ENCODE results near the gene SHISA2. TPM values are rescaled to one million over a fixed set of nuclear protein-coding genes. Genes with fewer than 3 reads are reported as not detected.
"Not testable (repeated sequence)": the region's sequence is repeated elsewhere in the genome, so short reads cannot be mapped to it uniquely, and the experiment has no call there.

SHISA2 gene
- total RNA-seq (8.8 TPM), polyA plus RNA-seq (0.28 TPM)

GRCh38 chr13:26051657-26052311, at the start of gene SHISA2:
SHISA2 (minus strand) TSS chr13:26052016; CDS start chr13:26050975, 1,041 bp downstream.
- Histone ChIP-seq H3K27ac (ENCODE audit: low read depth) (no peak within 1 kb of the TSS), H3K4me1 (ENCODE audit: insufficient read depth) (no peaks in the 10 kb centered on the region), H3K4me3 (ENCODE audit: low read depth, low read length) (peak within 1 kb of the TSS; percentile 50), H3K36me3 (ENCODE audit: insufficient read depth) (no peaks in the 10 kb centered on the region)
- WGBS, result 1% methylated on average over 71 of the region's 72 CpGs
- DNase-seq (ENCODE audit: extremely low spot score), result no peak

DNA sequence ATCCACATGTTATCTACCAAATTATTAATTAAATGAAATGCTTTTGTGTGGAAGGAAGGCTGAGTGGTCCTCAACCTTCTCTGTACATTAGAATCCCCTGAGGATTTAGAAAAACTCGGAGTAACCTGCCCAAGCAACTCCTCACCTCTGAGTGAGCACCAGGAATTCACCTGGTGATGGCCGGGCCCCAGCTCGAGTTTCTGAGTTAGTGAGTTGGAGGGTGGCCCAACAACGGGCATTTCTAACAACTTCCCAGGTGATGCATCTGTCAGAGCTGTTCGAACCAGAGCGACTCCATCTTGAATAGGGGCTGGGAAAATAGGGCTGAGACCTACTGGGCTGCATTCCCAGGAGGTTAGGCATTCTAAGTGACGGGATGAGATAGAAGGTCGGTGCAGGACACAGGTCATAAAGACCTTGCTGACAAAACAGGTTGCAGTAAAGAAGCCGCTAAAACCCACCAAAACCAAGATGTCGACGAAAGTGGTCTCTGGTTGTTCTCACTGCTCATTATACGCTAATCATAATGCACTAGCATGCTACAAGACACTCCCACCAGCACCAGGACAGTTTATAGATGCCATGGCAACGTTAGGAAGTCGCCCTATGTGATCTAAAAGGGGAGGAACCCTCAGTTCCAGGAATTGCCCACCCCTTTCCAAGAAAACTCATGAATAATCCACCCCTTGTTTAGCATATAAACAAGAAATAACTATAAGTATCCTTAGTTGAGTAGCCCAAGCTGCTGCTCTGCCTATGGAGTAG, 44.2 kb upstream of the SHISA2 start:
- H3K27ac ChIP-seq (ENCODE audit: low read depth), result no peak overlapping the region
- H3K4me1 ChIP-seq (ENCODE audit: insufficient read depth), result no peaks in the 10 kb centered on the region
- no peak overlapping the region for H3K4me3 ChIP-seq (ENCODE audit: low read depth, low read length)
- DNase-seq (ENCODE audit: extremely low spot score), result no peak
- no peaks in the 10 kb centered on the region for H3K36me3 ChIP-seq (ENCODE audit: insufficient read depth)
- 68% methylated on average over 14 of the region's 14 CpGs for WGBS

DNA sequence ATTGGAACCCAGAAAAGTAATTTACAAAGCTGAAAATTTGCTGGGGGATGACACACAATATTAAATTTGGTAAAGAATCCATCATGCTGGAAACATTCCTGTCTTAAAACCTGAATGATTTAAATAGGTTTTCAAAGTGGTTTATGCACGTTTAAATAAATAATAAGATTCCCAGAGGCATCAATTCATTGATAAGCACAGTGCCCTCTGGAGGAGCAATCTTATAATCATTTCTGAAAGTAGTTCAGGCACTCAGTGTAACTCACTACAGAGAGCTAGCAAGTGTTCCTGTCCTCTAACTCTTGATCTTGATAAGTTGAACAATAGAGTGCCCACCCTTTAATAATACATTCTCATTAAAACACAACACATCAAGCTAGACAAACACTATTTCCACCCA, 43.5 kb upstream of the SHISA2 start:
- no peak overlapping the region for H3K4me3 ChIP-seq (ENCODE audit: low read depth, low read length)
- no peaks in the 10 kb centered on the region for H3K36me3 ChIP-seq (ENCODE audit: insufficient read depth)
- H3K4me1 ChIP-seq (ENCODE audit: insufficient read depth), result no peaks in the 10 kb centered on the region
- no peak overlapping the region for H3K27ac ChIP-seq (ENCODE audit: low read depth)
- DNase-seq (ENCODE audit: extremely low spot score), result no peak
- WGBS, result 30% methylated on average over 1 of the region's 1 CpG

- not testable (repeated sequence) for DNase-seq (ENCODE audit: extremely low spot score); H3K27ac ChIP-seq (ENCODE audit: low read depth); H3K4me3 ChIP-seq (ENCODE audit: low read depth, low read length); H3K36me3 ChIP-seq (ENCODE audit: insufficient read depth); H3K4me1 ChIP-seq (ENCODE audit: insufficient read depth)
- WGBS, result 78% methylated on average over 5 of the region's 5 CpGs
Measured at GRCh38 chr13:26076821-26077220, 25.0 kb upstream of the SHISA2 start.

DNA sequence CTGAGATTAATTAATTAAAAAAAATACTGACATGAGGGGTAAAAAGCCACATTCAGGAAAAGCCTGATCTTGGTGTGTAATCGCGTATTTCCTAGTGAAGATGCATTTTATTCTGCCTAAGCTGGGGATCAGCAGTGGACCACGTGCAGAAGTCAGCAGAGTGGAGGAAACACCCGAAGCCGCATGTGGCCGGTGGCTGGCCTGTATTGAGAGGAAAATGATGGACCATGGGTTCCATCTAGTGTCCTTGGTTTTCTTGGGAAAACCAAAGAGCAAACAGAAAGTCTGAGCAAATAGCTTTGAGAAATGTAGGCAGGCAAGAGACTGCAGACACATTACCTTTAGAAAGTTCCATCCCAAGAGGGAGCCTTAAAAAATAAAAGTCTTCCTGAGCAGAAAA, 23.7 kb upstream of the SHISA2 start:
- no peak overlapping the region for H3K4me3 ChIP-seq (ENCODE audit: low read depth, low read length)
- H3K36me3 ChIP-seq (ENCODE audit: insufficient read depth), result no peaks in the 10 kb centered on the region
- WGBS, result 48% methylated on average over 6 of the region's 6 CpGs
- H3K4me1 ChIP-seq (ENCODE audit: insufficient read depth), result no peaks in the 10 kb centered on the region
- DNase-seq (ENCODE audit: extremely low spot score), result no peak
- no peak overlapping the region for H3K27ac ChIP-seq (ENCODE audit: low read depth)

DNA sequence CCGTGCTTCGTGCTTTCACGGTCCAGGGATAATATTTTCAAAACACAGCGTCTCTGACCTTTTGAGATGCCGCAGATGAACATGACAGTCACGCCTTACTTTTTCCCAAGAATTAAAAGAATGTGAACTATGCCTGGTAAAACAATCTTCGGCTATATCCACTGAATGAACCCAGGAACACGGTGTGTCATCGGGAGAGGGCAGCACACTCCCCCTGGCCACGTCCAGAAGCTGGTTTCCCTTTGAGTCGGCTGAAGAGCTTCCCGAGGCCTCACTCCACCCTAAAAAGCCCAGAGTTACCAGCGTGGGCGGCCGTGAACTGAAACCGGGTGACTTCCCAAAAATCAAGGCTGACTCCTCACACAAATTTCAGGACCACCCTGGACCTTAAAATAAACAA, 22.9 kb upstream of the SHISA2 start:
- Histone ChIP-seq H3K36me3 (ENCODE audit: insufficient read depth) (no peaks in the 10 kb centered on the region), H3K4me3 (ENCODE audit: low read depth, low read length) (no peak overlapping the region), H3K27ac (ENCODE audit: low read depth) (no peak overlapping the region), H3K4me1 (ENCODE audit: insufficient read depth) (no peaks in the 10 kb centered on the region)
- WGBS, result 22% methylated on average over 16 of the region's 16 CpGs
- no peak for DNase-seq (ENCODE audit: extremely low spot score)

DNA sequence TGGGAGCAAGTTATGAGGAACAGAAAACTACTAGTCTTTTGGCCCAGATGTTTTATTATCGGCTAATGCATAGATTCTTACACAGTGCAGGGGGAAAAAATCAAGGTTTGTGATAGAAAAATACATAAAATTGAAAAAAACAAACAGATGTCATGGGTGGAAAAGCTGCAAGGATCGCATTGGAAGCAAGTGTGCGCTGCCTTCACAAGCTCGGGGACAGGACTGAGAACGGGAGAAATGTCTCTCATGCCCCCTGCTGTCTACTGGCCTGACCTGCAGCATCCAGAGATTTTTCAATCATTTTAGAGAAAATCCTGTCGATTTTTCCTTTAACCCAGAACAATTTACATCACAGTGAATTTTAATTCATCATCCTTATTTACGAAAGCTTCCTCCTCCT, 20.5 kb upstream of the SHISA2 start:
- not testable (repeated sequence) for H3K4me3 ChIP-seq (ENCODE audit: low read depth, low read length); H3K27ac ChIP-seq (ENCODE audit: low read depth); H3K4me1 ChIP-seq (ENCODE audit: insufficient read depth); H3K36me3 ChIP-seq (ENCODE audit: insufficient read depth); DNase-seq (ENCODE audit: extremely low spot score)
- WGBS, result 11% methylated on average over 5 of the region's 7 CpGs

DNA sequence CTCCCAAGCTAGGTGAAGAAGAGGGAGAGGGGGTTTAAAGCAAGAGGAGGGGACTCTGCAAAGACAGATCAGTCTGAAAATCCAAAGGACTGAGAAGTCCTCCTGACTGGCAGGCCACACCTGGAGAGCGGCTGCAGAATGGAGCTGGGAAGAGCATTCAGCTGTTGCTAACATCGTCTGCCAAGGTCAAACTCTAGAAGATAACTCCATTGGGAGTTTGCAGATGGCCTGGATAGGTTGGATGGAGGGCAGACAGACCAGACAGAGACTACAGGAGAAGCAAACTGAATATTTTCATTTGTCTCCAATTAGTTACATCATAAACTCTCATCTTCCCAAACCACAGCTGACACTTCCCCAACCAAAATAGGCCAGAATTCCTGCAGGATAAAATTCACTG, 19.9 kb upstream of the SHISA2 start:
- Histone ChIP-seq H3K27ac (ENCODE audit: low read depth) (no peak overlapping the region), H3K4me1 (ENCODE audit: insufficient read depth) (no peaks in the 10 kb centered on the region), H3K4me3 (ENCODE audit: low read depth, low read length) (no peak overlapping the region), H3K36me3 (ENCODE audit: insufficient read depth) (no peaks in the 10 kb centered on the region)
- no peak for DNase-seq (ENCODE audit: extremely low spot score)
- WGBS, result 84% methylated on average over 2 of the region's 2 CpGs

DNA sequence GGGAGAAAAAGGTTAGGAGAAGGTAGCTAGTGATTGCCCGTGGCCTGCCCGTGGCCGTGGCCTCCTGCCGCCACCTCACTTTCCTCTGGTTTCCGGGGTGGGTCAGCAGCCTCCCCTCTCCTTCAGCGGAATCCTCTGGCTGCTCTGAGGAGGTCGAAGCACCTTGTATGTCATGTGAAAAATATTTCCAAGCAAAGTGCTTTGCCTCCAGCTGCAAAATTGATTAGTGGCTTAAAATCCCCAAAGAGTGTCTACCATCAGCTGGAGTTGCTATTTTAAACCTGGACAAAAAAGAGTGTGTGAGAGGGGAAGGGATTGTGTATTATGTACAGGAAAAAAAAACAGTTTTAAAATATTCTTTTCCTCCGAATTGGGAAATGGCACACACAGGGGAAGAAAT, 17.8 kb upstream of the SHISA2 start:
- WGBS, result 82% methylated on average over 8 of the region's 8 CpGs
- not testable (repeated sequence) for DNase-seq (ENCODE audit: extremely low spot score)

DNA sequence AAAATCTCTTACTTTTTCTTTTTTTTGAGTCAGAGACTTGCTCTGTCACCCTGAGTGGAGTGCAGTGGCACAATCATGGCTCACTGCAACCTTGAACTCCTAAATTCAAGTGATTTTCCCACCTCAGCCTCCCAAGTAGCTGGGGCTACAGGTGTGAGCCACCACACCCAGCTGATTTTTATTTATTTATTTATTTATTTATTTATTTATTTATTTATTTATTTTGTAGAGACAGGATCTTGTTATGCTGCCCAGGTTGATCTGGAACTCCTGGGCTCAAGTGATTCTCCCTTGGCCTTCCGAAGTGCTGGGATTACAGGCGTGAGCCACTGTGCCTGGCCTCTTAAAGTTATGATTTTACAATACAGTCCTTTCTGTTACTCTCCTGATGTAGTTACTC, 16.6 kb upstream of the SHISA2 start:
- not testable (repeated sequence) for H3K4me1 ChIP-seq (ENCODE audit: insufficient read depth); H3K27ac ChIP-seq (ENCODE audit: low read depth); H3K4me3 ChIP-seq (ENCODE audit: low read depth, low read length); DNase-seq (ENCODE audit: extremely low spot score); H3K36me3 ChIP-seq (ENCODE audit: insufficient read depth)
- 93% methylated on average over 2 of the region's 2 CpGs for WGBS

More for the DNA sequence above, 17.8 kb upstream of the SHISA2 start:
- not testable (repeated sequence) for H3K27ac ChIP-seq (ENCODE audit: low read depth); H3K4me1 ChIP-seq (ENCODE audit: insufficient read depth); H3K36me3 ChIP-seq (ENCODE audit: insufficient read depth); H3K4me3 ChIP-seq (ENCODE audit: low read depth, low read length)

DNA sequence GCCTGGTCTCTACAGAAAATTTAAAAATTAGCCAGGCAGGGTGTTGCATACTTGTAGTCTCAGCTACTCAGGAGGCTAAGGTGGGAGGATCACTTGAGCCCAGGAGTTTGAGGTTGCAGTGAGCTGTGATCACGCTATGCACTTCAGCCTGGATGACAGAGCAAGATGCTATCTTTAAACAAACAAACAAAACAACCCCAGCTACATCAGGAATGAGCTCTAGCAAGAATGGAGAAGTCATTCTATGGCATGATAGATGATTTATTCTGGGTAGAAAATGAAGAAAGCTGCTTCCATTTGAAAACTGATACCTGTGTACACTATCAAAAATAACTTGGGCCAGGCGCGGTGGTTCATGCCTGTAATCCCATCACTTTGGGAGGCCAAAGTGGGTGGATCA, 15.8 kb upstream of the SHISA2 start:
- Histone ChIP-seq H3K36me3 (ENCODE audit: insufficient read depth) (no peaks in the 10 kb centered on the region), H3K27ac (ENCODE audit: low read depth) (no peak overlapping the region), H3K4me1 (ENCODE audit: insufficient read depth) (no peaks in the 10 kb centered on the region), H3K4me3 (ENCODE audit: low read depth, low read length) (no peak overlapping the region)
- WGBS, result 82% methylated on average over 3 of the region's 3 CpGs
- no peak for DNase-seq (ENCODE audit: extremely low spot score)

- 74% methylated on average over 7 of the region's 7 CpGs for WGBS
- H3K4me1 ChIP-seq (ENCODE audit: insufficient read depth); DNase-seq (ENCODE audit: extremely low spot score); H3K4me3 ChIP-seq (ENCODE audit: low read depth, low read length); H3K36me3 ChIP-seq (ENCODE audit: insufficient read depth); H3K27ac ChIP-seq (ENCODE audit: low read depth): not testable (repeated sequence)
Measured at GRCh38 chr13:26066492-26066891, 14.7 kb upstream of the SHISA2 start.

DNA sequence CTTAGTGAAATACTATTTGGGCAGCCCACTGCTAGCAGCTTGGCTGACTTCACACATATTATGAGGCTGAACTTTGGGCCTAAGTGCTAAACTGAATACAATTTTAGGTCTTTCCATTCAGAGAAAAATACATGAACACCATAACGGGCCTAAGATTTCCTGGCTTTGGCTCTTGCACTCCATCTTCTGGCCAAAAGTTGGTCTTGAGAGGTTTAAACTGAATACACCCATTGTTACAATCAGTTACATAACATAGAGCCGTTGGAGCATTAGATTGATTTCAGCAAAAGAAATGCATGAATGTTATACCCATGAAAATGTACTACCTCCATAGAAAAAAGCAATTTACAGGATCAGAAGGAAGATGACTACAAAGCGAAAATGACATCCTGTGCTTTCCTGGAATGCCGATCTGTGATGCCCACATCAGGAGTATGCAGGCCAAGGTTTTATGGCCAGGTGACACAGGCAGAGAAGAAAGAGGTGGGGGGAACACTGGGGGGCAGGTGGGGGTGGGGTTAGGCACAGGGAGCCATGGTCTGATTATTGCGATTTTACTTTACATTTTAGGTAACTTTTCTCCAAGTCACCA, 11.1 kb upstream of the SHISA2 start:
- H3K36me3 ChIP-seq (ENCODE audit: insufficient read depth), result no peaks in the 10 kb centered on the region
- no peaks in the 10 kb centered on the region for H3K4me1 ChIP-seq (ENCODE audit: insufficient read depth)
- WGBS, result 58% methylated on average over 5 of the region's 5 CpGs
- no peak overlapping the region for H3K4me3 ChIP-seq (ENCODE audit: low read depth, low read length)
- DNase-seq (ENCODE audit: extremely low spot score), result no peak
- no peak overlapping the region for H3K27ac ChIP-seq (ENCODE audit: low read depth)

DNA sequence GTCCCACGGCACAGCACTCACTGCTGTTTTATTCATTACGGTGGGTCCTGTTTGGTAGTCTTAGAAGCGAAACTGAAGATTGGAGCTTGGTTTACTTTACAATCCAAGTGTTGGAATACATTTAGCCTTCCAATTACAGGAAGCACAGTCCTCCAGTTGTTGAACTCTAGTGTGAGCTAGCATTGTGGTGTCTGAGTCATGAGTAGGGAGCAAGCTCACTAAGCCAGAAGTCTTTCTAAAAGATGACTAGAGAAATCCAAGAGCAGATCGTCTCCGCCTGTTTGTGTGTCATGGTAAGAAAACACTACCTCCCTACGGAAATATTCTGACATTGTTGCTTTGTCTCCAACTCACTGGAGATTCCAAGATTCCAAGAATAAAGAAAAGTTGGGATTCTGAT, 10.1 kb upstream of the SHISA2 start:
- no peak overlapping the region for H3K4me3 ChIP-seq (ENCODE audit: low read depth, low read length)
- WGBS, result 76% methylated on average over 6 of the region's 6 CpGs

More for the DNA sequence above, 10.1 kb upstream of the SHISA2 start:
- DNase-seq (ENCODE audit: extremely low spot score), result no peak
- Histone ChIP-seq H3K27ac (ENCODE audit: low read depth) (no peak overlapping the region), H3K36me3 (ENCODE audit: insufficient read depth) (no peaks in the 10 kb centered on the region), H3K4me1 (ENCODE audit: insufficient read depth) (no peaks in the 10 kb centered on the region)
